ENCODE measurements around the gene SULT6B1. TPM values are rescaled to one million over a fixed set of nuclear protein-coding genes. Genes with fewer than 3 reads are reported as not detected.

Gene SULT6B1
- total RNA-seq, 1 donor from 2014 or later, result not detected

GRCh38 chr2:37189452-37190153 lies 1.1 kb upstream of the SULT6B1 start:
- Mint-ChIP-seq H3K36me3 (ENCODE audit: low read depth) (no peaks in the 10 kb centered on the region), H3K27me3 (peaks cover 22% of the 10 kb centered on the region), H3K27ac (no peak overlapping the region), H3K4me1 (peaks cover 10% of the 10 kb centered on the region), H3K9me3 (no peaks in the 10 kb centered on the region), H3K4me3 (no peak overlapping the region)
- DNase-seq, result no peak
- intact Hi-C loops (cut with micrococcal nuclease), result no loop called here

GRCh38 chr2:37181726-37182684 lies 6.5 kb downstream of the SULT6B1 start:
- Mint-ChIP-seq H3K27me3 (peaks cover 60% of the 10 kb centered on the region), H3K27ac (no peak overlapping the region)

GRCh38 chr2:37180640-37181039 lies 7.8 kb downstream of the SULT6B1 start:
- Mint-ChIP-seq H3K27ac (no peak overlapping the region), H3K36me3 (ENCODE audit: low read depth) (no peaks in the 10 kb centered on the region), H3K4me1 (no peaks in the 10 kb centered on the region), H3K9me3 (no peaks in the 10 kb centered on the region), H3K4me3 (no peak overlapping the region), H3K27me3 (peaks cover 54% of the 10 kb centered on the region)
- DNase-seq, result no peak
- intact Hi-C loops (cut with micrococcal nuclease), result no loop called here

More at GRCh38 chr2:37181726-37182684, 6.5 kb downstream of the SULT6B1 start:
- DNase-seq, result peak; percentile 22
- H3K4me1 Mint-ChIP-seq, result no peaks in the 10 kb centered on the region
- intact Hi-C loops (cut with micrococcal nuclease), result no loop called here
- no peaks in the 10 kb centered on the region for H3K36me3 Mint-ChIP-seq (ENCODE audit: low read depth)
- H3K4me3 Mint-ChIP-seq, result no peak overlapping the region
- no peaks in the 10 kb centered on the region for H3K9me3 Mint-ChIP-seq

- Mint-ChIP-seq H3K36me3 (ENCODE audit: low read depth) (no peaks in the 10 kb centered on the region), H3K27me3 (peaks cover 54% of the 10 kb centered on the region), H3K9me3 (no peaks in the 10 kb centered on the region), H3K4me1 (no peaks in the 10 kb centered on the region), H3K4me3 (no peak overlapping the region), H3K27ac (no peak overlapping the region)
- peak; percentile 41 for DNase-seq
- intact Hi-C loops (cut with micrococcal nuclease), result no loop called here
Measured at GRCh38 chr2:37180006-37180639, 8.3 kb downstream of the SULT6B1 start.

GRCh38 chr2:37173741-37174140 lies 14.7 kb downstream of the SULT6B1 start:
- Mint-ChIP-seq H3K27me3 (peaks cover 10% of the 10 kb centered on the region), H3K4me3 (no peak overlapping the region), H3K9me3 (no peaks in the 10 kb centered on the region), H3K27ac (no peak overlapping the region), H3K4me1 (no peaks in the 10 kb centered on the region), H3K36me3 (ENCODE audit: low read depth) (no peaks in the 10 kb centered on the region)
- intact Hi-C loops (cut with micrococcal nuclease), result no loop called here
- no peak for DNase-seq

GRCh38 chr2:37171624-37171950 lies 16.9 kb downstream of the SULT6B1 start:
- H3K36me3 Mint-ChIP-seq (ENCODE audit: low read depth), result no peaks in the 10 kb centered on the region
- no peak overlapping the region for H3K4me3 Mint-ChIP-seq
- intact Hi-C loops (cut with micrococcal nuclease), result no loop called here

GRCh38 chr2:37168217-37168981 lies 20.1 kb downstream of the SULT6B1 start:
- peak; percentile 75 for DNase-seq
- no peak overlapping the region for H3K4me3 Mint-ChIP-seq
- peaks cover 3% of the 10 kb centered on the region for H3K36me3 Mint-ChIP-seq (ENCODE audit: low read depth)
- peaks cover 3% of the 10 kb centered on the region for H3K27me3 Mint-ChIP-seq
- peaks cover 5% of the 10 kb centered on the region for H3K9me3 Mint-ChIP-seq
- H3K27ac Mint-ChIP-seq, result no peak overlapping the region
- intact Hi-C loops (cut with micrococcal nuclease), result loop anchor here (2.0 kb wide), 2 partner anchors 664 to 708 kb away; no protein-coding TSS in a partner anchor
- H3K4me1 Mint-ChIP-seq, result no peaks in the 10 kb centered on the region

More at GRCh38 chr2:37171624-37171950, 16.9 kb downstream of the SULT6B1 start:
- Mint-ChIP-seq H3K27ac (no peak overlapping the region), H3K4me1 (no peaks in the 10 kb centered on the region), H3K9me3 (no peaks in the 10 kb centered on the region), H3K27me3 (peaks cover 4% of the 10 kb centered on the region)
- DNase-seq, result no peak

- intact Hi-C loops (cut with micrococcal nuclease), result loop anchor here (2.0 kb wide), 2 partner anchors 665 to 709 kb away; no protein-coding TSS in a partner anchor
- no peak overlapping the region for H3K27ac Mint-ChIP-seq
- H3K36me3 Mint-ChIP-seq (ENCODE audit: low read depth), result peaks cover 3% of the 10 kb centered on the region
- peaks cover 5% of the 10 kb centered on the region for H3K9me3 Mint-ChIP-seq
- H3K4me3 Mint-ChIP-seq, result no peak overlapping the region
- DNase-seq, result no peak
- H3K27me3 Mint-ChIP-seq, result peaks cover 2% of the 10 kb centered on the region
- no peaks in the 10 kb centered on the region for H3K4me1 Mint-ChIP-seq
Measured at GRCh38 chr2:37167636-37168180, 20.8 kb downstream of the SULT6B1 start.

- Mint-ChIP-seq H3K4me3 (no peak overlapping the region), H3K4me1 (no peaks in the 10 kb centered on the region), H3K27me3 (peaks cover 4% of the 10 kb centered on the region), H3K27ac (no peak overlapping the region), H3K9me3 (peaks cover 5% of the 10 kb centered on the region), H3K36me3 (ENCODE audit: low read depth) (peaks cover 3% of the 10 kb centered on the region)
- DNase-seq, result no peak
- intact Hi-C loops (cut with micrococcal nuclease), result no loop called here
Measured at GRCh38 chr2:37164757-37165156, 23.7 kb downstream of the SULT6B1 start.

GRCh38 chr2:37156857-37157714 lies 31.4 kb downstream of the SULT6B1 start, which contains the start of gene EIF2AK2:
Gene EIF2AK2 (minus strand): TSS chr2:37156980. CDS start chr2:37147806, 9,174 bp downstream.
- intact Hi-C loops (cut with micrococcal nuclease), result loop anchor here (1.0 to 5.0 kb wide), 5 partner anchors 39 to 190 kb away; partner anchors contain the start of genes CEBPZ, CEBPZOS, GPATCH11 and HEATR5B
- no peaks in the 10 kb centered on the region for H3K9me3 Mint-ChIP-seq
- peaks cover 27% of the 10 kb centered on the region for H3K36me3 Mint-ChIP-seq (ENCODE audit: low read depth)
- peaks cover 40% of the 10 kb centered on the region for H3K4me1 Mint-ChIP-seq
- peak within 1 kb of the TSS; percentile 92 for H3K27ac Mint-ChIP-seq
- peak within 1 kb of the TSS; percentile 92 for H3K4me3 Mint-ChIP-seq
- peaks cover 2% of the 10 kb centered on the region for H3K27me3 Mint-ChIP-seq
- peak; percentile 96 for DNase-seq

- intact Hi-C loops (cut with micrococcal nuclease), result loop anchor here (5.0 kb wide), 3 partner anchors 74 to 189 kb away; partner anchors contain the start of genes GPATCH11, HEATR5B and STRN
- peaks cover 45% of the 10 kb centered on the region for H3K4me1 Mint-ChIP-seq
- peak overlapping the region; percentile 92 for H3K27ac Mint-ChIP-seq
- peak; percentile 69 for DNase-seq
- H3K36me3 Mint-ChIP-seq (ENCODE audit: low read depth), result peaks cover 33% of the 10 kb centered on the region
- no peaks in the 10 kb centered on the region for H3K27me3 Mint-ChIP-seq
- peak overlapping the region; percentile 92 for H3K4me3 Mint-ChIP-seq
- H3K9me3 Mint-ChIP-seq, result no peaks in the 10 kb centered on the region
Measured at GRCh38 chr2:37156071-37156856, 32.2 kb downstream of the SULT6B1 start.
